Fibroblast of villous mesenchyme (primary cell): ENCODE data around the gene TLR2. TPM values are rescaled to one million over a fixed set of nuclear protein-coding genes. Genes with fewer than 3 reads are reported as not detected.

Source experiments
- DNase-seq: peaks from one replicate; pipeline ENCODE4 v3.0.0-alpha.2; 2010; ENCODE audit warnings: low read depth
- H3K4me3 ChIP-seq: 2 replicates; pipeline ENCODE4 v1.5.1; 2011; ENCODE audit warnings: low read depth, mild to moderate bottlenecking, low read length
- CTCF ChIP-seq: IDR thresholded peaks from 2 replicates; pipeline ENCODE4 v1.5.1; 2012; ENCODE audit warnings: low read depth, mild to moderate bottlenecking, low read length; ENCODE audit not compliant: insufficient read depth
- total RNA-seq: library from RNA; depleted of rRNA; stranded (reverse); fragments of >200 nt; gene quantifications from 2 replicates; pipeline ENCODE4 v1.2.3, GENCODE V29; 2012

The TLR2 gene
- total RNA-seq, 1 donor = under 0.01 TPM

- no peak overlapping the region for H3K4me3 ChIP-seq
- TF ChIP-seq CTCF = no peak
- no peak for DNase-seq
These were observed 21.8 kb downstream of the TLR2 start for GRCh38 chr4:153705743-153706468.

GRCh38 chr4:153706519-153706918, 22.4 kb downstream of the TLR2 start:
- DNase-seq = no peak
- TF ChIP-seq CTCF = no peak
- H3K4me3 ChIP-seq = no peak overlapping the region

- DNase-seq = no peak
- TF ChIP-seq CTCF = no peak
- H3K4me3 ChIP-seq = no peak overlapping the region
These were observed 26.6 kb downstream of the TLR2 start for GRCh38 chr4:153710681-153711080.

DNA sequence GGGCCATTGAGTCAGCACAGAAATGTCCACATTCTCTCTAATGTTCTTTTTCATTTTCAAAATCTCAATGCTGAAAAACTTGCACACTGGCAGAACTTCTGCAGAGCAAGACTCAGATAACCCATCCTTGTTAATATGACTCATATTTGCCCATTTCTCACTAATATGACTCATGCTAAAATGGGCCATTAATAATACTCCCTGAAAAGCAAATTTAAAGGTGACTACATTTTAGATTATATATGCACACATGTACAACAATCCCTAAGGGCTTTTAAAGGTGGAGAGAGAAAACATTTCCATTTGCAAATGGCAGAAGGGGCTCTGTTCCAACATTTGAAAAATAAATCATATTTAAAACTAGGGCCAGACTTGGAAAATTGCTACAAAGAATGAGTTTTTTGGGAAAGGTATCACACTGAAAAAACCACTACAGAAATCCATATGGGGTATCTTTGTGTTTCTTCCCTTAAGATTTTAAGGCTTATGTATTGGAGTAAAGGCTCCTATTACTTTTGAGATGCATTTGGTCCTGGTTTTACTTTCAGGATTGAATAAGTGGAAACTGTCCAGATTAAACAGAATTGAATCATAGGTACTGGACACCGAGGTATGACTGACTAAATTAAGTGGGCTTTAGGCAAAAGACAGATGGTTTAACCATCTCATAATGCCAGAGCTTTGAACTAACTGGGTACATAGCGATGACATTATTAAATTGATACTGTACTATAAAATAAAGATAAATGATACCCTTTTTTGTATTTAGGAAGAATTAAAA, 30.0 kb downstream of the TLR2 start:
- no peak for DNase-seq
- H3K4me3 ChIP-seq = no peak overlapping the region
- no peak for TF ChIP-seq CTCF

GRCh38 chr4:153722036-153722435, 38.0 kb downstream of the TLR2 start:
- no peak for TF ChIP-seq CTCF
- no peak for DNase-seq
- H3K4me3 ChIP-seq = no peak overlapping the region

DNA sequence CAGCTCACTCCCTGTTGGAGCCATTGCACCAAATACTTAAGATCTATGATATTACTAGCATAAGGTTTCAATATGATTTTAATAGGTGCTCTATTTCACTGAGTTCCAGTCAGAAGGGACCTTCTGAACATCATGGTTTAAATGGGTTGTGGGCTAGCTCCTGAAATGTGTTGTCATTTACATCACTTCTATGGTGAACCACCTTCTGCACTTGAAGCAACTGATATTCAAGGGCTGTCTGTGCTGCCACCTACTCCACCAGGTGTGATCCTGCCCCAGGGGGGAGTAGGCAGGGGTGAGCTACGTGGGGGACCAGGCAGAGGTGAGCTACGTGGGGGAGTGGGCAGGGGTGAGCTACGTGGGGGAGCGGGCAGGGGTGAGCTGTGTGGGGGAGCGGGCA, 40.5 kb downstream of the TLR2 start:
- H3K4me3 ChIP-seq = no peak overlapping the region
- TF ChIP-seq CTCF = no peak

More for the DNA sequence above, 40.5 kb downstream of the TLR2 start:
- no peak for DNase-seq
